Measurements from ENCODE around the gene MSH4.
"Not testable (repeated sequence)": the region's sequence is repeated elsewhere in the genome, so short reads cannot be mapped to it uniquely, and the experiment has no call there.

MSH4 gene

DNA sequence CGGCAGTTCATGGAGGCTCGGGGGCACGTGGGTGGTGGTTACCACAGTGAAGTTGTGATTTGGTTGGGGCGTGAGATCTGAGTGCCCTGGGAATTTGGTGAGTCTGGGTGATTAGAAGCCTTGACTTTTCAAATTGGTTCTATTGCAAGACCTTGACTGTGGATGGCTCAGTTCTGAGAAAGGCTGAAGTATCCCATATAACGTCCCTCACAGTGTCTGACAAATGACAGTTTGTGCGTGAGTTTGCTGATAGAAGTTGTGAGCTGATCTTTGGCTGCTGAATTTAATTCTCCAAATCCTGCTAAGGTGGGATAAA, 549 bp downstream of the MSH4 start:
- no peak for DNase-seq (ENCODE audit: low read depth in 2 of 2)

GRCh38 chr1:75797606-75798216, 1.0 kb downstream of the MSH4 start:
- DNase-seq (ENCODE audit: low read depth in 2 of 2) = no peak

DNA sequence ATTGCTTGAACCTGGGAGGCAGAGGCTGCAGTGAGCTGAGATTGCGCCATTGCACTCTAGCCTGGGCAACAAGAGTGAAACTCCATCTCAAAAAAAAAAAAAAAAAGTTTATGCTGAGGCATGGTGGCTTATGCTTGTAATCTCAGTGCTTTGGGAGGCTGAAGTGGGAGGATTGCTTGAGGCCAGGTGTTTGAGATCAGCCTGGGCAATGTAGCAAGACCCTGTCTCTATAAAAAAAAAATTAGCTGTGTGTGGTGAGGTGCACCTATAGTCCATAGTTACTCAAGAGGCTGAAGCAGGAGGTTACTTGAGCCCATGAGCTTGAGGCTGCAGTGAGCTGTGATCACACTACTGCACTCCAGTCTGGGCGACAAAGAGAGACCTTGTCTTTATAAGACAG, 4.8 kb downstream of the MSH4 start:
- DNase-seq (ENCODE audit: low read depth in 2 of 2) = not testable (repeated sequence)

GRCh38 chr1:75808921-75809320, 12.2 kb downstream of the MSH4 start:
- no peak for DNase-seq (ENCODE audit: low read depth in 2 of 2)

DNA sequence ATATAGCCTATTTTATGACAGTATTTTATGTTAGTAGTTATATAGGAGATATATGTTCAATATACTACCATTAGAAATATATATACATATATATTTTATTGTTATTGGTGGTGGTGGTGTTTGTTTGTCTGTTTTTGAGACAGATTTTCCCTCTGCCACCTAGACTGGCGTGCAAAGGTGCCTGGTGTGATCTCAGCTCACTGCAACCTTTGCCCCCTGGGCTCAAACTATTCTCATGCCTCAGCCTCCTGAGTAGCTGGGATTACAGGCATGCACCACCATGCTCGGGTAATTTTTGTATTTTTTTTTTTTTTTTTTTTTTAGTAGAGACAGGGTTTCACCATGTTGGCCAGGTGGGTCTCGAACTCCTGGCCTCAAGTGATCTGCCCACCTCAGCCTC, 13.4 kb downstream of the MSH4 start:
- not testable (repeated sequence) for DNase-seq (ENCODE audit: low read depth in 2 of 2)

GRCh38 chr1:75811211-75811981, 14.7 kb downstream of the MSH4 start:
- DNase-seq (ENCODE audit: low read depth in 2 of 2) = no peak

DNA sequence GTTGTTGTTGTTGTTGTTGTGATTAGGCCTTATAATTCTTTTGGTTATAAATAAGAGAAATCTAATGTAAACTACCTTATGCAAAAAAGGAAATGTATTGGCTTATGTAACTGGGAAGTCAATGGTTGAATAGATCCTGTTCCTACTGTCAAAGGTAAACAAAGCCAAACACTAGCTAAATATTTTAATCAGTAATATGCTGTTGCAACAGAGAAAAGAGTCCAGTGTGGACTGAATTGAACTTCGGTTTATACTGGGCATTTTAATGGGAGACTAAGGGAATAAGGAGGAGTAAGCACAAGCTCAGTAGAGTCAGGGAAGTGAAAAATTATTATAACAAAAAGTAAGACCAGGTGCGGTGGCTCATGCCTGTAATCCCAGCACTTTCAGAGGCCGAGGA, 15.4 kb downstream of the MSH4 start:
- DNase-seq (ENCODE audit: low read depth in 2 of 2) = no peak

- DNase-seq (ENCODE audit: low read depth in 2 of 2) = not testable (repeated sequence)
Measured at GRCh38 chr1:75823596-75823995, 26.9 kb downstream of the MSH4 start.

- no peak for DNase-seq (ENCODE audit: low read depth in 2 of 2)
Measured at GRCh38 chr1:75836528-75837100, 39.9 kb downstream of the MSH4 start.

DNA sequence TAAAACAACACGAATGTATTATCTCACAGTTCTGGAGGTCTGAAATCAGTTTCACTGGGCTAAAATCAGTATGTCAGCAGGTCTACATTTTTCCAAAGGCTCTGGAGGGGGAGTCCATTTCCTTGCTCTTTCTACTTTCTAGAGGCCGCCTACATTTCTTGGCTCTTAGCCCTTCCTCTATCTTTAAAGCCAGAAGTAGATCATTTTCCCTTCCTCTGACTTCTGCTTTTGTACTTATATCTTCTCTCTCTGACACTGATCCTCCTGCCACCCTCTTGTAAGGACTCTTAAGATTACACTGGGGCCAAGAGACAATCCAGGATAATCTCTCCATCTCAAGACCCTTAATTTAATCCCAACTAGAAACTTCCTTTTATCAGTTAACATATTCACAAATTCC, 41.4 kb downstream of the MSH4 start:
- DNase-seq (ENCODE audit: low read depth in 2 of 2) = no peak

- DNase-seq (ENCODE audit: low read depth in 2 of 2) = no peak
Measured at GRCh38 chr1:75841421-75841820, 44.7 kb downstream of the MSH4 start.

DNA sequence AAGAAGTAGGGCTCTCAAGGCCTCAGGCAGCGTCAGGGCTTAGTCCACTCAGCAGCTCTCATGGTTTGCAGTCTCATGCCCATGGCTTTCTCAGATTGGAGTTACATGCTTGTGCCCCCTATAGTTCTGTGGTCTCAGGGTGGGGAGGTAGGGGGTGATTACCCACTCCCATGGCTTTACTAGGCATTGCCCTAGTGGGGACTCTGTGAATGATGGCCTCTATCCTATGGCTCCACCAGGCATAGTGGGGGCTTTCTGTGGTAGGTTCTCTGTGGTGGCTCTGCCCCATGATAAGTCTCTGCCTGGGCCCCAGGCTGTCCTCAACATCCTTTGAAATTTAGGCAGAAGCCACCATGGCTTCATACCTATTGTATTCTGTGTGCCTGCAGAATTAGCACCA, 48.9 kb downstream of the MSH4 start:
- no peak for DNase-seq (ENCODE audit: low read depth in 2 of 2)

DNA sequence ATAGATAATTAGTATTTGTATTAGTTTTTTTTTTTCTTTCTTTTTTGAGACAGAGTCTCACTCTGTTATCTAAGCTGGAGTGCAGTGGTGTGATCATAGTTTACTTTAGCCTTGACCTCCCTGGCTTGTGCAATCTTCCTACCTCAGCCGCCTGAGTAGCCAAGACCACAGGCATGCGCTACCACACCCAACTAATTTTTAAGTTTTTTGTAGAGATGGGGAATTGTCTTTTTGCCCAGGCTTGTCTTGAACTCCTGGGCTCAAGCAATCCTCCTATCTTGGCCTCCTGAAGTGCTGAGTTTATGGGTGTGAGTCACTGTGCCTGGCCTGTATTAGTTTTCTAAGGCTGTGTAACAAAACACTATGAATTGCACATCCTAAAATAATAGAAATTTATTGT, 58.3 kb downstream of the MSH4 start:
- DNase-seq (ENCODE audit: low read depth in 2 of 2) = no peak

DNA sequence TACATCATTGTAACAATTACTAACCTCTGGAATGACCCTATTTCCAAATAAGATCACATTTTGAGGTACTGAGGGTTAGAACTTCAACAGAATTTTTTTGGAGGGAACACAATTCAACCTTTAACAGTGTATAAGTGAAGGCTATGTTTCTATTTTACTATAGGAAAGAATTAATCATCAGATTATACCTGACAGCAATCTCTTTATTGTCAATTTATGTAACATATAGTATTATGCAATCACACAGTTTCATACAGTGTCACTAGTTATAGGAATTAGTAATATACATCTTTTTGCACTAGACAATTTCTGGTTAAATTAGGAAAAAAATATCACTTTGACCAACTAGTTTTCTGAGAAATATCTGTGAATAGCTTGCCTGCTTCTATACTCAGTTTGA, 59.1 kb downstream of the MSH4 start:
- DNase-seq (ENCODE audit: low read depth in 2 of 2) = no peak

- DNase-seq (ENCODE audit: low read depth in 2 of 2) = no peak
Measured at GRCh38 chr1:75861831-75862230, 65.1 kb downstream of the MSH4 start.

DNA sequence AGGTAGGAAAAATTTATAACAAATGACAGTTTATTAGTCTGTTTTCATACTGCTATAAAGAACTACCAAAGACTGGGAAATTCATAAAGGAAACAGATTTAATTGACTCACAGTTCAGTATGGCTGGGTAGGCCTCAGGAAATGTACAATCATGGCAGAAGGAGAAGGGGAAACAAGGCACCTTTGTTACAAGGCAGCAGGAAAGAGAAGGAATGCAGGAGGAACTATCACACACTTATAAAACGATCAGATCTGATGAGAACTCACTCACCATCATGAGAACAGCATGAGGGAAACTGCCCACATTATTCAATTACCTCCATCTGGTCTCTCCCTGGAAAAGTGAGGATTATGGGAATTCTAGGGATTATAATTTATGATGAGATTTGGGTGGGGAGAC, 74.3 kb downstream of the MSH4 start:
- no peak for DNase-seq (ENCODE audit: low read depth in 2 of 2)

GRCh38 chr1:75879985-75880384, 83.3 kb downstream of the MSH4 start:
- DNase-seq (ENCODE audit: low read depth in 2 of 2) = no peak

DNA sequence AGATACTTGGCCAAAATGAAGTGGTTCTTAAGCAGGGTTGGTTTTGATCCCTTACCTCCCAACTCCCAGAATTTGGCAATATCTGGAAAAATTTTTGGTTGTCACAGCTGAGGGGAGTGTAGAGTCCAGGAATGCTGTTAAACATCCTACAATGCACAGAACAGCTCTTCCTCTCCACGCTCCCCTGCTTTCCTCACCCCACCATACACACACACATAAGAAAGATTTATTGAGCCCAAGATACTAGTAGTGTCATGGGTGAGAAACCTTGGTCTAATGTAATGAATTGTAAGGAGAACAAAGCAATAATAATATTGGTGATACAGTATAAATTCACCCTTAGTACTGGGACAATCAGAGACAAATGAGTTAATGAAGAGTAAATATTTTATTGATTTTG, 87.8 kb downstream of the MSH4 start:
- no peak for DNase-seq (ENCODE audit: low read depth in 2 of 2)

GRCh38 chr1:75901371-75901770, 104.7 kb downstream of the MSH4 start:
- no peak for DNase-seq (ENCODE audit: low read depth in 2 of 2)

DNA sequence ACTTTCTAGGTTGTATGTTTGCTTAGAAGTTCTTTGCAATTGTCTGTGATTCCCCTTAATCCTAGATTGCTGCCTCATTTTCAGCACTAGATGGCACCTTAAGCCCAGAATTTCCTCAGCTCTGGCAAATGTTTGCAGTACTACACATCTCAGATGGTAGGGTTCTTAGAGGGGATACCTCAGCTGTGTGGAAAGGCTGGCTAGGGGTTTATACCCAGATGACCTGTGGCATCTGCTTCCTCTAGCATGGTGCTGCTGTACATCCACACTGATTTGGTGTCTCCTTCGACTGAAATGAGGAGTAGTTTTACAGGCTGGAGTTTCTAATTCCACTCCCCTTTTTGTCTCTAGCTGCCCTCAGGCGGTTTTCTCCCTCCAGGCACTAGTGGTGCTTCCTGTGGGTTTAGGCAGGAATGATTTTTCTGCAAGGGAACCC, 112.1 kb downstream of the MSH4 start:
- no peak for DNase-seq (ENCODE audit: low read depth in 2 of 2)

GRCh38 chr1:75916834-75917233, 120.2 kb downstream of the MSH4 start:
- DNase-seq (ENCODE audit: low read depth in 2 of 2) = no peak

- no peak for DNase-seq (ENCODE audit: low read depth in 2 of 2)
Measured at GRCh38 chr1:75922698-75923097, 126.0 kb downstream of the MSH4 start.

- DNase-seq (ENCODE audit: low read depth in 2 of 2) = no peak
Measured at GRCh38 chr1:75932304-75932703, 135.6 kb downstream of the MSH4 start, which contains the start of gene ASB17. TSS of gene ASB17 (minus strand) at chr1:75932404. CDS start at chr1:75932291, 113 bp downstream.
